HG03139 (cell line): ENCODE measurements around the gene PANK1.
"Not testable (repeated sequence)": the region's sequence is repeated elsewhere in the genome, so short reads cannot be mapped to it uniquely, and the experiment has no call there.

ENCODE experiments used
- ATAC-seq: cut with Tn5 transposase; IDR thresholded peaks from one replicate; pipeline ENCODE4 v1.9.1; 2021; ENCODE audit not compliant: unreplicated experiment

The PANK1 gene

DNA sequence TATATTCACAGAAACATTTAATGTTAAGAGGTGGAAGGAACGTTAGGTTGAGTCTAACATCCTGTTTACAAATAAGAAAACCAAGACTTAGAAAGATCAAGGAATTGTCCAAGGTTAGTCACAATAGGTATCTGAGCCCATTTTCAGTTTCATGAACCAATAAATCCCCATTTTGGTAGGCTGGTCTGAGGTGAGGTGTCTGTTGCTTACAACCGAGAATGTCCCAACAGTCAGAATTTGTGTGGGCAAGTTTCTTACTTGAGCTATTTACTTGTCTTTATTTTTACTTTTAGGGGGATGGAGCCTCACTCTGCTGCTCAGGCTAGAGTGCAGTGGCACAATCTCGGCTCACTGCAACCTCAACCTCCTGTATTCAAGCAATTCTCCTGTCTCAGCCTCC, 23.6 kb downstream of the PANK1 start:
- ATAC-seq: no peak

- not testable (repeated sequence) for ATAC-seq
Measured at GRCh38 chr10:89620296-89620695, 24.7 kb downstream of the PANK1 start.

DNA sequence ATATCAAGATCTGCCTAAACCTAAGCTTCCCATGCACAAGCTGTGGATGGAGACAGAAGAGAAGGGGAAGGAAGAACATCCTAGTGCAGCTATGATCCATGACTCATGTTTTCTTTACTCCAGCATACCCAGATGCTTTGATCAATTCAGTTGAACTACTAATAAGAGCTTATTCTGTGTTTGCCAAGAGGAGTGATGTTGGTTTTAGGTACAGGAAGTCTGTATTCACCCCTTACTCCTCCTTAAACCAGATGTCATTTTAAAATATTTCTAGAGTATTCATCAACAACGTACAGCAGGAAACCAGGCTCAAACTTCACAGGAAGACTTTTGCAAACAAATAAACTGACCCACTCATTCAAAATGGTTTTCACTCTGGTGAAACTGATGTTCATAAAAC, 29.2 kb downstream of the PANK1 start:
- no peak for ATAC-seq

DNA sequence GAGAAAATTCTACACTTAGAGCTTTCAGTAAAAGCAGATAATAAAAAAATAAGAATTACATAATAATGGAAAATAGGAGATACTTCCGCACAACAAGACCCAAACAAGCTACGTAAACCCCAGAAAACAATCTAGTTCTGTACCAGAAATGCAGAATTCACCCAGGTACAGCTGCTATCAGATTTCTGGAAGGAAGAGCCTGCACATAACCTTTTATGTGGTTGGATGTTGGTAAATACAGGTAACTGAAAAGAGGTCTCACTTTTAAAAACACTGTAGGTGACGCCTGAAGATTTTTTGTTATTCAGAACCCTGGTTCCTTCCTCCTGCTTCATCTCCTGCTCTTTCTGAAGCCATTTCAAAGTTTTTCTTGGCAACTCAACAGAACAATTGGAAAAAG, 29.9 kb downstream of the PANK1 start:
- ATAC-seq: no peak

- no peak for ATAC-seq
Measured at GRCh38 chr10:89613582-89613981, 31.5 kb downstream of the PANK1 start.

DNA sequence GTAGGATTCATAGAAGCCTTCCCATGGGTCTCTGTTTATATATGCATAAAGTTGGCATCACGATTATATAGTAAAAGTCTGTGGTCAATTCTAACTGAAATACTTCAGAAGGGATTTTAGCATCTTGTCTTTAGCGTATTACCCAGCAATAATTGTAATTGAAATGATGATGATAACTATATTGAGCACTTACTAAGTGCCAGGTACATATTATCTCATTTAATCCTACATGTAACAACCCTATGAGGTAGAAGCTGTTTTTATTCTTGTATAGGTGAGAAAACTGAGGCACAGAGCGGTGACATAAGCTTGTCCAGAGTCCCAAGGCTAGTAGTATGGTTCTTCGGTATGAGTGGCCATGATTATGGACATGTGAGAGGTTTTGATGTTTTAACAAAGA, 33.8 kb downstream of the PANK1 start:
- no peak for ATAC-seq

GRCh38 chr10:89609833-89610346, 35.2 kb downstream of the PANK1 start:
- peak; percentile 86 for ATAC-seq

- ATAC-seq: no peak
Measured at GRCh38 chr10:89604200-89604599, 40.8 kb downstream of the PANK1 start.

DNA sequence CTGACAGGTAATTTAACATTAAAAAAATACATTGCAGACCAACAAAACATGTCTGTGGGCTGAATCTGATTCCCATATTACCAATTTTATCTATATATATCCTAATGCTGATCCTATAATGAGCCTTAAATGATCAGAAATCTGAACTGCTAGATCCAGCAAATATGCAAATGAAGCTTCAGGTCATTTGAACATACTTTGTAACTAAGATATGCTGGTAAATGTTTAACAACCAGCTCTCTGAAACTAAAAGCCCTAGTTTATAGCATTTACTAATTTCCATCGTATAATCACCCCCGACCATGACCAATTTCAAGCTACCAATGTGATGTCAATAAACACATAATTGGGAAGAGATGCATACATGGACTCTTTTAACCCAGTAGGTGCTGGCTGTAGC, 42.1 kb downstream of the PANK1 start:
- ATAC-seq: no peak

DNA sequence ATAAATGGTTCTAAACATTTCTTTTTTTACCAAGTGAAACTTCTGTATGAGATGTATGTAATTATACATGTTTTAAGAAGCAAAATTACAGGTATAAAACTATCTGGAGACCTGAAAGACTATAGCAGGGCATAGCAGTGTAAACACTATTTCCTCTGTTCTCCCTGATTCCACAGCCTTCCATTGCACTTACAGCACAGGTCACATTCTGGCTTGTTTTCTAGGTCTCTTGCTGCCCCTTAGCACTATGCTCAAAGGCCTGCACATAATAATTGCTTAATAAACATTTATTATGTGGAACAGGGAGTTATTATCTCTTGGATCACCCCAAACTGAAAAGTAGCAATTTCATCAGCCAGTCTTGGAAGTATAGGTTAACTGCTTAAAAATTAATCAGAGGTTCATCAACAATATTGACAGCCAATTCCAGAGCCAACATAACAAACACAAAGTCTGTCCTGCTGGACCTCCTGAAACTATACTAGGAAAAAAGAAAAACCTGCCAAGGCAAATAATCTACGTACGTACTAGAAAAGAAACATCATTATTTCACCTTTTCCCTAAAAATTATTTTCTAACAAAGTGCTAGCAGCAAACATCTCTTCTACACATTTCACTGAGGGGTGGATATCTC, 43.2 kb downstream of the PANK1 start:
- no peak for ATAC-seq

- ATAC-seq: no peak
Measured at GRCh38 chr10:89600041-89600440, 45.0 kb downstream of the PANK1 start.

DNA sequence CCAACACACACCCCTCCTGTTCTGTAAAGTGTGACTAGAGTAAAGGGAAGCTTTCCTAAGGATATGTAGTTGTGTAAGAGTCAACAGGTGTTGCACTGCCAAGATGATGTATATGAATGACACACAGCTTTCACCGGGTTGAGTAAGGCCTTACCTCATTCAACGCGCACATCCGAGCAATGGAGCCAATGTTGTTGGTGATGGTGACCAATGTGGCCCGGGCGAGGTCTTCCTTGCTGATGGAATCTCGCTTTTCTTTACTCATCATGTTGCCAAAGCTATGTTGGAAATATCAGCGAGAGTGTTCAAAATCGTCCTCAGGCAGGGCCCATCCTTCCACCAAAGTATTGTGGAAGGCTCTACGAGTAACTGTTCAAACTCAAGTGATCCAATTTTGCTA, 52.0 kb downstream of the PANK1 start:
- no peak for ATAC-seq

GRCh38 chr10:89592539-89592938, 52.5 kb downstream of the PANK1 start:
- ATAC-seq: no peak

GRCh38 chr10:89591796-89592271, 53.2 kb downstream of the PANK1 start:
- ATAC-seq: no peak

- ATAC-seq: no peak
Measured at GRCh38 chr10:89591111-89591795, 53.8 kb downstream of the PANK1 start.

DNA sequence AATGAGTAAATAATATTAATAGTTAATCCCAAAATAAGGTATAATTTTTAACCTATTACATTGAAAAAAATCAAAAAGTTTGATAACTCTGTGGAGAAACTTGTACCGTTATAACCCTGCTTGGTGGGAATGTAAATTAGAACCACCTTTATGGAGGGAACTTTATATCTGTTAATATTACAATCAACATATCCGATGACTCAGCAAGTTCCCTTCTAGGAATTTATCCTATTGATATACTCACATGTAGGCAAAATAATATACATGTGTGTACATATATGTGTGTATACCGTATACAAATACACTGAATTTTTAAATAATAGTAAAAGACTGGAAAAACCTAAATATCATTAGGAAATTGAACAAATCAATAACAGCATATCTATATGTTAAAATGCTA, 54.7 kb downstream of the PANK1 start:
- ATAC-seq: no peak

- ATAC-seq: no peak
Measured at GRCh38 chr10:89589101-89589720, 55.8 kb downstream of the PANK1 start.

- ATAC-seq: no peak
Measured at GRCh38 chr10:89588671-89589070, 56.4 kb downstream of the PANK1 start.

DNA sequence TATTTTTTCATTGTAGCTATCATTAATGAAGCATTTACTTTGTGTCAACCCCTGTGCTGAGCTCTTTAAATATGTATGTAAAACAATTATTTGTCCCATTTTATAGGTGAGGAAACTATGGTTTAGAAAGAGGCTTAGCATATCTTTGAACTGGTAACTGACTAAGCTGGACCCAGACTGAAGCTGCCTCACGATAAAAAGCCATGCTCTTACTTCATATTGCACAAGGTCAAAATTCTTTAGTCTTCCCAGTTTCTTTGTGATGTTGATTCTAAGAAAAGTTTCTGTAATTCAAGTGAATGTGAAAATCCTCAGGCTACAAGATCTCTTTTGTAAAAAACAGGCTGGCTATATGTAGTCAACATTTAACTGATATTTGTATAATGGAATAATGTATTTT, 63.0 kb downstream of the PANK1 start:
- ATAC-seq: no peak

- no peak for ATAC-seq
Measured at GRCh38 chr10:89580243-89580642, 64.8 kb downstream of the PANK1 start.

GRCh38 chr10:89576696-89577095, 68.3 kb downstream of the PANK1 start:
- ATAC-seq: no peak

DNA sequence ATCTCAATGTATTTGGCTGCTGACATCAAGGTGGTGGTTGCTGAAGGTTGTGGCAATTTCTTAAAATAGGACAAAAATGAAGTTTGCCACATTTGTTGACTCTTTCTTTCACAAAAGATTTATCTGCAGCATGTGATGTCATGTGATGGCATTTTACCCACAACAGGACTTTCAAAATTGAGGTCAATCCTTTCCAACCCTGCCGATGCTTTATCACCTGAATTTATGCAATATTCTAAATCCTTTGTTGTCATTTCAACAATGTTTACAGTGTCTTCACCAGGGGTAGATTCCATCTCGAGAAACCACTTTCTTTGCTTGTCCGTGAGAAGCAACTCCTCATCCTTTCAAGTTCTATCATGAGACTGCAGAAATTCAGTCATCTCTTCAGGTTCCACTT, 69.0 kb downstream of the PANK1 start:
- no peak for ATAC-seq
